Measurements from ENCODE around the gene ZNF521.

ZNF521 gene

DNA sequence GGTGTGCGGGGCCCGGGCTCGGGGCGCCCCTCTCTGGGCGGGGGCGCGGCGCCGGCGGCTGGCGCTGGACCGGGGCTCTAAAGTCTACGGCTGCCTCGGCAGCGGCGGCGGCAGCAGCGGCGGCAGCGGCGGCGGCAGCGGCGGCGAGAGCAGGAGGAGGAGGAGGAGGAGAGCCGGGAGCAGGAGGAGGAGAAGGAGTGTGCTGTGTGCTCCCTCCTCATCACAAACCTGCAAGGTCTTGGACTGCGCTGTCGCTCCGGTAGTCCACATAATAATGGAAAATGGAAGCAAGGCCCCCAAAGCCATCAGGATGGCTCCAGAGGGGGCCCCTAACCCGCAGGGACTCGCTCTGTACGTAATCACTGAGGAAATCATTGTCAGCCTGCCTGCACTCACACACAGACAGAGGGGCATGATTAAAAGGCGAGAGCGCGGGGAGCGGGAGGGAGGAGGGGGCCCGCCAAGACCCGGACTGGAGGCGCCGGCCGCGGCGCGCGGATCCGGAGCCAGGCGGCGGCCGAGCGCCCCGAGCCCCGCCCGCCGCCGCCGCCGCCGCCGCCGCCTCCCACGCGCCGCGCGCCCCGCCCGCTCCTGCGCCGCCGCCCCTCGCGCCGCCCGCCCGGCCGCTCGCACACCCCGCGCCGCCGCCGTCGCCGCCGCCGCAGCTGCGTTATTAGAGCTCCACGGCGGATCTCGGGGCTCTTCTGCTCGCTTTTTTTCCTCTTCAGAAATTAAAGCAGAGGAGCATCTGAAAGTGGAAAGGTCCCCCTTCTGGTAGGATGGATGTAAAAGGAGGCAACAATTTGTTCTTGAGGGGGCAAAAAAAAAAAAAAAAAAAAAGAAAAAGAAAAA is at the start of gene ZNF521:
TSS of gene ZNF521 (minus strand) at position 390 of the 852 bp plus-strand sequence. CDS start 1,220 bp downstream, outside the sequence.
- H3K4me3 ChIP-seq (ENCODE audit: low read length): peak within 1 kb of the TSS; percentile 83
- TF ChIP-seq ZNF274 (IDR thresholded peaks at IDR 0.05; ENCODE audit: low read depth, low read length): no peak

DNA sequence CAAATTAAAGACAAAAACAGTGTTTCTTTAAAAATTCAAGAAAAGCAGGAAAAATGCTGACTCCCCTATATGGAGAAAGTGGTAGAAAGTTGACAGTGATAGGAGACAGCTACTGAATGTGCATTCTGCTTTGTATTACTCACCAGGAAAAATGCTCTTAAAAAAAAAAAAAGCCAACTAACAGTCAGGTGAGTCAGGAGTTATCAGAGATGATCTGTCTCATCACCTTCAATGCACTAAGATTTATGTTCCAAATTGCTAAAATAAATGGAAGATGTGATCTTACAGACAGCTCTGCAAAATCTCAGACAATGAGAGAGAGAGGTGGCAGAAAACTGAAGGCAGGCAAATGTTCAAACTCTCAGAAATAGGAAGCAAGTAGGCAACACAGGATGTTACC is 47.6 kb upstream of the ZNF521 start:
- TF ChIP-seq ZNF274 (IDR thresholded peaks at IDR 0.05; ENCODE audit: low read depth, low read length): no peak
- H3K4me3 ChIP-seq (ENCODE audit: low read length): no peak overlapping the region

DNA sequence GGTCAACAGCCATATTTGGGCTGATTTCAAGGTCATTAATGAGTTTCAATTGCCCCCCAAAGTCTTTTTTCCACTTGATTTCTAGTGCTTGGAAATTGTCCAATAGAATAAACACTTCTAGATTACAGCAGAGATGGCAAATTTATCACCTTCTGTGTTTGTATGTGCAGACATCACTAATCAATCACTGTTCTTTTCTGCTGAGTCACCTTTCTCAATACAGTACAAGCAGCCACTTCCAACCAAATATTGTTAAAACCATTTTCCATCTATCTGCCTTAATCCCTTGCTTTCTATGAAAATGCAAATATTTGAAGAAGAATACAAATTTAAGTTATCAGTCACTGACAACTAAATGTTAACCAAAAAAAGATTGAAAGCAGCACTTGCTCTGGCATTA is 40.2 kb upstream of the ZNF521 start:
- TF ChIP-seq ZNF274 (IDR thresholded peaks at IDR 0.05; ENCODE audit: low read depth, low read length): no peak
- no peak overlapping the region for H3K4me3 ChIP-seq (ENCODE audit: low read length)

DNA sequence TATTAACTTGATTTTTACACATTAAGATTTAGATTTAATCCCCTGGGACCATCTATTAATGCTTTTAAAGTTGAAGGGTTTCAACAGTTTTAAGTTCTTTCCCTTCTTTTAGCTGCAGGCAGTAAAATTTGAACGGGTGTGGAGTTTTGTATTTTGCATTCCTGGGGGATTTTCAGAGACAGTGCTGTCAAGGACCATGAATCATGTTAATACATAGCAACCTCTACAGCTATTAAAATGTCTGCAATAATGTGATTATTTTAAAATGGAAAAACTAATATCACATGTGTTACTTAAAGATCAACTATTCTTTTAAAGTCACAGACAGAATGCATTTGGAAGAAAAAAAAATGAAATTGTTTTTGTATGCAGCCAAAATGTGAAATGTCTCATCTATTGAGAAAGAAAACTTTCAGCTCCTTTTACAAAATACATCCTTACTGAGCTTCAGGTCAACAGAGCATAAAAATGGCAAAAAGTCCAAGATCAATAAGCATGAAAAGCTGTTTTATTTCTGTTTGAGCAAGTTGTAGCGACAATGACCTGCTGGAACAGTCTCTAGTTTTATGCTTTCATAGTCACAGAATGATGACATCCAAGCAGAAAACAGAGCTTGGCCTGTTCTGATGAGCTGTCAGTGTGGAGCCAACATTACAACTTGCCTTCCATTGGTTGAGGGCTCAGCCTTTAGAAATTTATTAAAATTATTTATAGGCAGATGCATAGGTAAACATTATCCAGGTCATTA is 21.6 kb upstream of the ZNF521 start:
- no peak overlapping the region for H3K4me3 ChIP-seq (ENCODE audit: low read length)
- TF ChIP-seq ZNF274 (IDR thresholded peaks at IDR 0.05; ENCODE audit: low read depth, low read length): no peak

DNA sequence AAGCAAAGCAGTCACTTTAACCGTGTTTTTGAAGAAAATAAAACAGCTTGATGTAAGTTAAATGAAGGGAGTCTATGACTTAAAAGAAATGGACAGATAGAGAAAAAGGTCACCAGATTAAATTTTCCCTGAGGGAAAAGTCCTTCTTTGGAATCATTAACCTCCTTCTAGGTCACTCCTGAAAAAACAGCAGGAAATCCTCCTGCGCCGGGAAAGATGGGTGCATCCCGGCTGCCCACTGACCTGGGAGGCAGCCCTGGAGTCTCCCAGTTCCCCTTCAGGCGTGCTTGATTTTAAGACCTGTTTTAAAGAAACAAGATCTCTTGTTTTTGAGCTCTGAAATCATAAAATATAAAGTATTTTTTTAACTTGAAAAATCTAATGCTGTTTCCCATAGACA is 18.4 kb upstream of the ZNF521 start:
- no peak overlapping the region for H3K4me3 ChIP-seq (ENCODE audit: low read length)
- TF ChIP-seq ZNF274 (IDR thresholded peaks at IDR 0.05; ENCODE audit: low read depth, low read length): no peak

DNA sequence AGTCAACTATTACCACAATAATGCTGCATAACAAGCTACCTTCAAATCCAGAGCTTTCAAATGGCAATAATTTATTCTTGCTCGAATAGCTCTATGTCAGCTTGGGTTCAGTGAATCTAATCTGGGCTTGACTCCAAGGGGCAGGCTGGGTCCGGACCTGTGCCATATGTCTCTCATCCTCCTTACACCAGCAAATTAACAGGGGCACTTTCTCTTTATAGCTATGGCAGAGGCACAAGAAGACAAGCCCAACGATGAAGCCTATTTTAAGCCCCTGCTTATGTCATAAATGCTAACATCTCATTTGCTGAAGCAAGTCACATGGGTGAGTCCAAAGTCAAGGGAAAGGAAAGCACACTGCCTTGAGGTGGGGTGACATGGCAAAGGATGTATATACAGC is 13.3 kb upstream of the ZNF521 start:
- TF ChIP-seq ZNF274 (IDR thresholded peaks at IDR 0.05; ENCODE audit: low read depth, low read length): no peak
- H3K4me3 ChIP-seq (ENCODE audit: low read length): no peak overlapping the region

DNA sequence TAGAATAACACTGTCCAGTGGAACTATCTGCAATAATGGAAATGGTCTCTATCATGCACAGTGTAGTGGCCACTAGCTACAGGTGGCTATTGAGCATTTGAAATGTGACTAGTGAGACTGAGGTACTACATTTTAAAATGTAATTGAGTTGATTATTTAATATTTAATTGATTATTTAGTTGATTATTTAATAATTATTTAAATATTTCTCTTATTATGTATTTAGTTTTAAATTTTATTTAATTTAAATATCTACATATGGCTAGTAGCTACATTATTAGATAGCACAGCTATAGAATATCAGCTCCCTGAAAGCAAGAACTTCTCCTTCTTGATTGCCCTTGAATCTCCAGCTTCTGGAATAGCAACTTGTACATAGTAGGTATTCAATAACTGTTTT is 12.8 kb upstream of the ZNF521 start:
- no peak overlapping the region for H3K4me3 ChIP-seq (ENCODE audit: low read length)
- TF ChIP-seq ZNF274 (IDR thresholded peaks at IDR 0.05; ENCODE audit: low read depth, low read length): no peak

DNA sequence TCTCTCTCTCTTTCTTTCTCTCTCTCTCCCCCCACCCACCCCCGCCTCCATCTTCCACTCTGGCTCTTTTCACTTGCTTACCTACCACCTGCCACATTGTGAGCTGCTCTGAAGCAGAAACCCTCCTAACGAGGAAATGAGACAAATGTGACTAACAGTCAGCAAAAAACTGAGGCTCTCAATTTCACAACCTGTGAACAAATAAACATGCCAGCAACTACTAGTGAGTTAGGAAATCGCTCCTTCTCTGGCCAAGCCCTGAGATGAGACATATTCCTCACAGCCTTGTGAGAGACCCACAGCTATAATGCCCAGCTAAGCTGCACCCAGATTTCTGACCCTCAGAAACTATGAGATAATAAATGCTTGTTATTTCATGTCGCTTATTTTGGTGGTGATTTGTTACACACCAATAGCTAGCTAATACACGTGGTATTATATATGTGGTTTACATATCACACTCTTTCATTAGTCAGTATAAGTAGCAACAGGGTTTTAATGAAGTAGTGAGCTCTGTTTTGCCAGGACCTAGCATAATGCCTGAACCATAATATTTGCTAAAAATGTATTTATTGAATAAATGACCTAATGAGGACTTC is 8.4 kb upstream of the ZNF521 start:
- H3K4me3 ChIP-seq (ENCODE audit: low read length): no peak overlapping the region
- TF ChIP-seq ZNF274 (IDR thresholded peaks at IDR 0.05; ENCODE audit: low read depth, low read length): no peak

DNA sequence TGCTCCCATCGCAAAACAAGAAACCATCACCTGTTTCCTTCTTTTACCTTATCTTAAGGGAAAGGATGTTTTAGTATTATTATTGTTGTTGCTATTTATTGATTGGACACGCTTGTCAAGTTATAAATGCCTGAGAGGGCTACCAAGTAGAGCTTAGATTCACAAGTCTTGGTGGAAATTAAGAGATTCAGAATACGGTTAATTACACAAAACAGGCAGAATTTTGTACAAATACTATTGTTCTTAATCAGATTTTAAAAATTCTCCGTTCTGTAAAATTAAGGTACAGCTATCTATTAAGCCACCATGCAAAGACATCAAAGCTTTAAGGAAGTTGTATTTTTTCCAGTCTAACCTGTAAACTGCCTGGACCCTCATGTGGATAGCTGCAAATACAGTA is 1.1 kb upstream of the ZNF521 start:
- H3K4me3 ChIP-seq (ENCODE audit: low read length): no peak overlapping the region
- no peak for TF ChIP-seq ZNF274 (IDR thresholded peaks at IDR 0.05; ENCODE audit: low read depth, low read length)

DNA sequence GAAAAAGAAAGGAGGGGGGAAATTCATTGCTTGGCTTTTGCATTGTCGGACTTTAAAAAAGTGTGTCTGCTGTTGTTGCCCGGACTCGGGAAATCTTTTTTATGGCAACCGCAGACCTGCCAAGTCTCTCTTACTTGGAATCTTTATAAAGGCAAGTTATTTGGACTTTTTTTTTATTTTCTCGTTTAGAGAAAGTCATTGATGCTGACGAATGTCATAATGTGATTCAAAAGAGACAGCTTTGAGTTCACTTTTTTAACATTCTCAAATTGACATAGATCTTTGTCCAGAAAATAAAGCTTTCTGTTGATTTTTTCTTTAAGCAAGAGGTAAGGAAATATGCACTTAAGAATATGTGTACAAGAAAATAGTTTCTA is 651 bp upstream of the ZNF521 start:
- H3K4me3 ChIP-seq (ENCODE audit: low read length): peak overlapping the region; percentile 42; the same call in 1 of the 2 replicates
- no peak for TF ChIP-seq ZNF274 (IDR thresholded peaks at IDR 0.05; ENCODE audit: low read depth, low read length)

DNA sequence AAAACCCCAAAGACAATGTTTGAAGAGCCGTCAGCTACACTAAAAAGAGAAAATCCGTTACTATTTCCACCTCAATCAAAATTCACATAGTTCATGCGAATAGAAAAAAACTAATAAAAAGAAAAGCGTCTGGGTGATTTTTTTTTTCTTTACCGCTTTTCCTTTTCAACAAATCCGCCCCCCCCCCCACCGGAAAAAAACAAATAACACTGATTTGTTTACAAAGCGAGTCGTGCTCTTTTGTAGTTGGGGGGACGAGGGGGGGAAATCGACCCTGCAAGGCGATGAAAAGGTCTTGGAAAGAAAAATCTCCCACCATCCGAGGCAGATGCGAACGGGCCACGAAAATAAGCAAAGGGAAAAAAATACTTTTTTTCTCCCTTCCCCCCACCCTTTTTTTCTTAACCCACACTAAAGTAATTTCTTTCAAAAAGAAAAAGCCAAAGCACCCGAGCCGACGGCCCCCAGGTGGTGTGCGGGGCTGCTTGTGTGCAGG is 638 bp downstream of the ZNF521 start:
- peak overlapping the region; percentile 83 for H3K4me3 ChIP-seq (ENCODE audit: low read length)
- no peak for TF ChIP-seq ZNF274 (IDR thresholded peaks at IDR 0.05; ENCODE audit: low read depth, low read length)

DNA sequence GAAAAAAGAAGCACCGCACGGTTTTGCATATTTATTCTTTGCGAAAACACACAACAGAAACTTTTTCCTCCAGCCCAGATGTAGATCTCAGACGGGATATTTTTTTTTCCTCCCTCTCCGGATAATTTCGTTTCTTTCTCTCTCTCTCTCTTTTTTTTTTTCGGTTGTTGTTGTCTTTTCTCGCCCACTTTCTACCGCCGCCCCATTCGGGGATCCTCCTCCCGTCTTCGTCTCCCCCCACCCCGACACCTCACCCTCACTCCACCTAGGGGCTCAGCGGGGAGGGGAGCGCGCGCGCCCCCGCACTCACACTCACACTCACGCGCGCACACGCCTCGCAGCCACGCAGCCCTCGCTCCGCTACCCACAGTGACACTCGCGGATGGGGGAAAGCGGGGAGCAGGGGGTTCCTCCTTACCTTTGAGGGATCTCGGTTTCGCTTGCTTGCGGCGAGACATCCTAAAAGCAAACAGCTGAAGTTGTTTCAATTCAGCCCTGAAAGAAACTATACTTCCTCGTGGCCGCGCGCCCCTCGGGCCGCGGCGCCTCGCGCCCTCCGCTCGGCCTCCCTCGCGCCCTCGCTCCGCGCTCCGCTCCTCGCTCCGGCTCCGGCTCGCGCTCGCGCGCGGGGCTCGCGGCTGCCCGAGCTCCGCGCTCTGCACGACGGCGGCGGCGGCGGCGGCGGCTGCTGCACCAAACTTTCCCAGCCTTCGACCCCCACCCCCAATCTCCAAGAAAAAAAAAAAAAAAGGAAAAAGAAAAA is 1.3 kb downstream of the ZNF521 start:
- no peak for TF ChIP-seq ZNF274 (IDR thresholded peaks at IDR 0.05; ENCODE audit: low read depth, low read length)
- H3K4me3 ChIP-seq (ENCODE audit: low read length): peak overlapping the region; percentile 83

DNA sequence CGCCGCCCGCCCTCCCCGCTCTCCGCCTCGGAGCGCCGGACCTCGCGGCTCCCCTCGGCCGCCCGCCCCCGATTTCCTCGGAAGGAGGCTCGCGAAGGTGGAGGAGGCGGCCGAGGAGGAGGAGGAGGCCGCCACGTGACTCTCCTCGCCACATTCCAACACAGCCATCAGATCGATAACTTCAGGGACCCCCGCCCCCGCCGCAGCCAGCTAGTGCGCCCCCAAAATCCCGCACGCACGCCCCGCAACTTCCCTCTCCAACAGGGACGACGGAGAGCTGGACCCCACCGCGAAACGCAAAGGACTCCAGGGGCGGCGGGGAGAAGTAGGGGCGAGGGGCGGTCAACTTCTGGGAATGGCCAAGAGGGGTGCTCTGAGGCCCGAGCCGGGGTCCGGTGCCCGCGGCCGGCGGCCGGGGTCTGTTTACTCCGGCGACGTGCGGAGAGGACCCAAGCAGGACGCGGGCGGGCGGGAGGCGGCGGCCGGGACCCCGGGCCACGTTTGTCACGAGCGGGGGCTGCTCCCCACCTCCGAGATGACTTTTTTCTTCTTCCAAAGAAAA is 2.0 kb downstream of the ZNF521 start:
- no peak for TF ChIP-seq ZNF274 (IDR thresholded peaks at IDR 0.05; ENCODE audit: low read depth, low read length)
- peak overlapping the region; percentile 83 for H3K4me3 ChIP-seq (ENCODE audit: low read length)
